HEK293T (cell line): ENCODE measurements around the gene SNCG.

Experiments
- BHLHE40 ChIP-seq: fragments of 450-650 bp; IDR thresholded peaks from 2 replicates; pipeline ENCODE4 v1.6.1; 2016; ENCODE audit warnings: mild to moderate bottlenecking, moderate library complexity, borderline replicate concordance
- FOXM1 ChIP-seq: fragments of 450-650 bp; IDR thresholded peaks from 2 replicates; pipeline ENCODE4 v1.6.1; 2017; ENCODE audit warnings: mild to moderate bottlenecking, borderline replicate concordance
- LEF1 ChIP-seq: fragments of 450-650 bp; IDR thresholded peaks from 2 replicates; pipeline ENCODE4 v1.6.1; 2017; ENCODE audit warnings: mild to moderate bottlenecking, borderline replicate concordance
- ZNF384 ChIP-seq: fragments of 450-650 bp; IDR thresholded peaks from 2 replicates; pipeline ENCODE4 v1.6.1; 2016

DNA sequence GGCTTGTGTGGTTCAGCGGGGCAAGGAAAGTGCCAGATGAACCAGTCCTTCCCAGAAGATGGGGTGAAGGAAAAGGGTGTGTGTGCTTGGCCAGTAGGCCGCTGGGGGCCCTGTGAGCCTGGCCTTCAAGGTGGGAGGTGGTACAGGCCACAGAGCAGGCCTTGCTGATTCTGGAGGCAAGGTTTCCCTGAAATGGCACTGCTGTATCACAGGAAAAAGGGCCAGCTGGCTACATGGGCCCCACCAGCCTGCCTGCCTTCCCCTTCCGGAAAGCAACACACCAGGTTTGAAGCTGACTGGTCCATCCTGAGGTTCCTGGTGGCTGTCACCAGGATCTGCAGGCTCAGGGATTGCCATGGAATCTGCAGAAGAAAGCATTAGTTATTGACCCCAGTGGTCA lies 13.5 kb upstream of the SNCG start:
- TF ChIP-seq BHLHE40 (no peak), ZNF384 (no peak), LEF1 (no peak), FOXM1 (no peak)
